ENCODE results near the gene PPP1R1B.

DNA sequence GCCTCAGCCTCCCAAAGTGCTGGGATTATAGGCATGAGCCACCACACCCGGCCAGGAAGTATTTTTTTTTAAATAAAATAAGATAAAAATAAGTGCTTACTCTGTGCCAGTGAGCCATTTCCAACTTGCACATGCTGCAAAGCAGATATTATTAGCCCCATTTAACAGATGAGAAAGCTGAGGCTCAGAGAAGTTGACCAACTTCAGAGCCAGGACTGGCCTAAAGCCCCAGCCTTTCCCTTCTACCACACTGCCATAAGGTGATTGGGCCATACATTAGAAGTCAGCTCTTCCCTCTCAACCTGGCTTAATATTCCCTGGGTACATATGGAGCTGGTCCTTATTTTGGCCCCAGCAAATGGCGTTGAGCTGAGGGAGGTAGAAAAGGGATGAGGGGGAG lies 44.1 kb upstream of the PPP1R1B start:
- TF ChIP-seq, protein P1, sequence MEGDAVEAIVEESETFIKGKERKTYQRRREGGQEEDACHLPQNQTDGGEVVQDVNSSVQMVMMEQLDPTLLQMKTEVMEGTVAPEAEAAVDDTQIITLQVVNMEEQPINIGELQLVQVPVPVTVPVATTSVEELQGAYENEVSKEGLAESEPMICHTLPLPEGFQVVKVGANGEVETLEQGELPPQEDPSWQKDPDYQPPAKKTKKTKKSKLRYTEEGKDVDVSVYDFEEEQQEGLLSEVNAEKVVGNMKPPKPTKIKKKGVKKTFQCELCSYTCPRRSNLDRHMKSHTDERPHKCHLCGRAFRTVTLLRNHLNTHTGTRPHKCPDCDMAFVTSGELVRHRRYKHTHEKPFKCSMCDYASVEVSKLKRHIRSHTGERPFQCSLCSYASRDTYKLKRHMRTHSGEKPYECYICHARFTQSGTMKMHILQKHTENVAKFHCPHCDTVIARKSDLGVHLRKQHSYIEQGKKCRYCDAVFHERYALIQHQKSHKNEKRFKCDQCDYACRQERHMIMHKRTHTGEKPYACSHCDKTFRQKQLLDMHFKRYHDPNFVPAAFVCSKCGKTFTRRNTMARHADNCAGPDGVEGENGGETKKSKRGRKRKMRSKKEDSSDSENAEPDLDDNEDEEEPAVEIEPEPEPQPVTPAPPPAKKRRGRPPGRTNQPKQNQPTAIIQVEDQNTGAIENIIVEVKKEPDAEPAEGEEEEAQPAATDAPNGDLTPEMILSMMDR (IDR thresholded peaks at IDR 0.05): no peak
- TF ChIP-seq EZH2 (IDR thresholded peaks at IDR 0.05; ENCODE audit: borderline replicate concordance, insufficient read depth, low read depth, low read length, poor library complexity, severe bottlenecking): no peak

All from B cell (primary cell).